GM12891 (cell line): ENCODE measurements around the gene MAPK11.

Experiments used
- PAX5 ChIP-seq: IDR thresholded peaks from 2 replicates; pipeline ENCODE4 v1.6.1; 2011; ENCODE audit warnings: low read length, moderate library complexity, mild to moderate bottlenecking; ENCODE audit not compliant: insufficient read depth, severe bottlenecking
- POLR2A ChIP-seq: IDR thresholded peaks from 2 replicates; pipeline ENCODE4 v1.6.1; 2011; ENCODE audit warnings: low read depth, low read length, control low read depth
- POLR2AphosphoS5 ChIP-seq: IDR thresholded peaks from 2 replicates; pipeline ENCODE4 v1.6.1; 2011; ENCODE audit warnings: low read depth, low read length, control low read depth
- POU2F2 ChIP-seq: IDR thresholded peaks from 2 replicates; pipeline ENCODE4 v1.6.1; 2011; ENCODE audit warnings: low read depth, mild to moderate bottlenecking, control low read depth, low read length, moderate library complexity
- SPI1 ChIP-seq: IDR thresholded peaks from 2 replicates; pipeline ENCODE4 v1.6.1; 2011; ENCODE audit warnings: low read depth, low read length, control low read depth
- TAF1 ChIP-seq: IDR thresholded peaks from 2 replicates; pipeline ENCODE4 v1.6.1; 2011; ENCODE audit warnings: low read depth, low read length, control low read depth

- TF ChIP-seq SPI1 (no peak), POLR2AphosphoS5 (no peak), POLR2A (no peak), PAX5 (no peak), TAF1 (no peak), POU2F2 (no peak)
Measured at GRCh38 chr22:50284479-50284878, 14.3 kb upstream of the MAPK11 start.
